Karpas-422 (cell line): ENCODE measurements around the gene ADAM8. TPM values are rescaled to one million over a fixed set of nuclear protein-coding genes. Genes with fewer than 3 reads are reported as not detected.
"Not testable (repeated sequence)": the region's sequence is repeated elsewhere in the genome, so short reads cannot be mapped to it uniquely, and the experiment has no call there.

Source experiments
- DNase-seq: peaks from one replicate; pipeline ENCODE4 v3.0.0-alpha.2; 2015
- H2AFZ ChIP-seq: fragments of 200-600 bp; sonication (generic); 2 replicates; pipeline ENCODE4 v1.6.1; 2014; ENCODE audit warnings: antibody characterized with exemption, low read length, mixed read lengths
- H3K27ac ChIP-seq: fragments of 200-600 bp; sonication (generic); 2 replicates; pipeline ENCODE4 v1.5.1; 2014; ENCODE audit warnings: mild to moderate bottlenecking, low read length, moderate library complexity
- H3K27me3 ChIP-seq: fragments of 200-600 bp; sonication (generic); 2 replicates; pipeline ENCODE4 v1.6.1; 2014; ENCODE audit warnings: low read length, mixed read lengths
- H3K36me3 ChIP-seq: fragments of 200-600 bp; sonication (generic); 2 replicates; pipeline ENCODE4 v1.6.1; 2014; ENCODE audit warnings: low read length, mixed read lengths; ENCODE audit not compliant: insufficient read depth
- H3K4me1 ChIP-seq: fragments of 200-600 bp; sonication (generic); 2 replicates; pipeline ENCODE4 v1.6.1; 2014; ENCODE audit warnings: mild to moderate bottlenecking, low read length, mixed read lengths
- H3K4me2 ChIP-seq: fragments of 200-600 bp; sonication (generic); 2 replicates; pipeline ENCODE4 v1.6.1; 2014; ENCODE audit warnings: low read length, low read depth, mild to moderate bottlenecking; ENCODE audit not compliant: poor library complexity, severe bottlenecking
- H3K4me3 ChIP-seq: fragments of 200-600 bp; sonication (generic); 2 replicates; pipeline ENCODE4 v1.5.1; 2014; ENCODE audit warnings: mild to moderate bottlenecking, antibody characterized with exemption, low read length, mixed read lengths
- H3K79me2 ChIP-seq: fragments of 200-600 bp; sonication (generic); 2 replicates; pipeline ENCODE4 v1.6.1; 2014; ENCODE audit warnings: mild to moderate bottlenecking, low read length, mixed read lengths
- H3K9ac ChIP-seq: fragments of 200-600 bp; sonication (generic); 2 replicates; pipeline ENCODE4 v1.6.0; 2014; ENCODE audit warnings: low read length
- H3K9me2 ChIP-seq: fragments of 200-600 bp; sonication (generic), shearing (Covaris generic); replicated peaks from 2 replicates; pipeline ENCODE4 v1.6.0; 2014; ENCODE audit warnings: mild to moderate bottlenecking, low read length, moderate library complexity; ENCODE audit not compliant: insufficient read depth
- H3K9me3 ChIP-seq: fragments of 300-700, 200-600 bp; sonication (generic); 2 replicates; pipeline ENCODE4 v1.6.1; 2014; ENCODE audit warnings: low read length, mixed read lengths
- H4K20me1 ChIP-seq: fragments of 200-600 bp; sonication (generic); 2 replicates; pipeline ENCODE4 v1.6.1; 2014; ENCODE audit warnings: mild to moderate bottlenecking, antibody characterized with exemption, low read length, low read depth; ENCODE audit not compliant: insufficient read depth
- total RNA-seq: library from RNA; depleted of rRNA; stranded (reverse); fragments of >200 nt; shearing (Covaris generic); gene quantifications from 2 replicates; pipeline ENCODE4 v1.2.3, GENCODE V29; 2014; ENCODE audit warnings: low replicate concordance

The ADAM8 gene
- total RNA-seq, 1 experiment from 2014 or later: 0.71 TPM

DNA sequence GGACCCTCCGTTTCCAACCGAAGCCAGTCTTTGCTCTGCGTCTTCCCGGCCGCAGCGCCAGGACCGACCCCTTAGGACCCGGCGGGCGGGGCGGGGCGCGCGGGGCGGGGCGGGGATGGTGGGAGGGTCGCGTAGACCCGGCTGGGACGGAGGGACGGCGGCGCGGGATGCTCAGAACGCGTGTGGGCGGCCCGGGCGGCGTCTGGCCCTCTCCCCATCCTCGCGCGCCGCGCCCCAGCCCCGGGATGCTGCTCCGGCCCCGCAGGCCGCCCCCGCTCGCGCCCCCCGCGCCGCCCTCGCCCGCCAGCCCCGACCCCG is 46.7 kb downstream of the ADAM8 start, which contains the start of gene UTF1:
Gene UTF1, plus strand, starts transcription at position 174 of the 318 bp plus-strand sequence. Its CDS starts 72 bp downstream, at position 246.
- Histone ChIP-seq H3K4me3 (no peak within 1 kb of the TSS), H3K4me2 (no peak within 1 kb of the TSS), H3K79me2 (no peaks in the 10 kb centered on the region), H3K36me3 (no peaks in the 10 kb centered on the region), H2AFZ (no peak within 1 kb of the TSS), H4K20me1 (no peaks in the 10 kb centered on the region), H3K27me3 (no peaks in the 10 kb centered on the region), H3K27ac (no peak within 1 kb of the TSS), H3K9ac (no peak within 1 kb of the TSS), H3K9me2 (no peaks in the 10 kb centered on the region), H3K4me1 (no peaks in the 10 kb centered on the region), H3K9me3 (no peaks in the 10 kb centered on the region)
- DNase-seq: no peak

DNA sequence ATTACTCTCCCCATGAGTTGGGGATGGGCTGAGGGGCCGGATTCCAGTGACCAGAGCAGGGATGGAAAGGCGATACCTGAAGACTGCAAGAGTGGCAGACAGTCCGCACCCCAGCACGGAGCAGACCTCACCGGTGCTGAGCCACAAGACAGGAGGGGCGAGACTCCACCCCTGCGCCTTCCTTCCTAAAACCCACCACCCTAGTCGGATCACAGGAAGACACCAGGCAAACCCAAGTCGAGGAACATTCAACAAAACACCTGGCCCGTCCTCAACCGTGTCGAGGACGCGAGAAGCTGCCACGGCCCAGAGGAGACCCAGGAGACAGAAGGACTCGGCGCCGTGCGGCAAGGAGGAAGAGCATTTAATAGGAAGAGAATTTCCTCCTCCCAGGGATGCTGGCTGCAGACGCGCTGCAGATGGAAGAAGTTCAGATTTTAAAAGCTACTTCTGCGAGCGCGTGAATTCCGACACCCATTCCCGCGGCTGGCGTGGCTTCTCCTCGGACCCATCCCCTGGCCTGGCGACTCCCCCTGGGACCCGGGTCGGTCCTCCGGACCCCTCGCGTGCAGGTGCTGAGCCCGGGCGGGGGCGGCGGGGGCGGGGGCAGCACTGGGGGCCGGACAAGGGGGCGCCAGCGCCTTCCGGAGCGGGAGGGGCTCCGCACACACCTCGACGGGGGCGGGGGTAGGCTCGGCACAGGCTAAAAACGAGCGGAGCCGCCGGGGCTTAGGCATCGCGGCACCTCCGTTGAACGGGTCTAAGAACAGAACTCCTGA is 47.2 kb downstream of the ADAM8 start:
- H3K27ac ChIP-seq: no peak overlapping the region
- H3K36me3 ChIP-seq: no peaks in the 10 kb centered on the region
- H3K4me1 ChIP-seq: no peaks in the 10 kb centered on the region
- no peaks in the 10 kb centered on the region for H3K9me3 ChIP-seq
- no peak overlapping the region for H3K4me2 ChIP-seq
- H3K9me2 ChIP-seq: no peaks in the 10 kb centered on the region
- no peak overlapping the region for H3K9ac ChIP-seq
- H3K79me2 ChIP-seq: no peaks in the 10 kb centered on the region
- no peaks in the 10 kb centered on the region for H3K27me3 ChIP-seq
- no peak overlapping the region for H3K4me3 ChIP-seq
- no peaks in the 10 kb centered on the region for H4K20me1 ChIP-seq
- no peak for DNase-seq
- no peak overlapping the region for H2AFZ ChIP-seq

DNA sequence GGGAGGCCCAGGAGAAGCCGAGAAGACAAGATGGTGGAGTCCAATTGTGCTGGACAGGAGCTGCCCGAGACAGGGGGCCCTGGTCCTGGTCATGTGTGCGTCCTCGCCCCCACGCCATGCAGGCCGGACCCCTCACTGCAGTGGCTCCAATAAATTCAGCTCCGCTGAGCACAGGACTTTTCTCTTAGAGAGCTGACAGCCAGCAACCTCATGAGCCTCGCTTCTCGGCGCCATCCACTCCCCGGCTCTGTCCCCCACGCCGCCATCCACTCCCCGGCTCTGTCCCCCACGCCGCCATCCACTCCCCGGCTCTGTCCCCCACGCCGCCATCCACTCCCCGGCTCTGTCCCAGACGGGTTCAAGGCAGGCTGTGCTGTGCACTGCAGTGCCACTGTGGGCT is 49.4 kb downstream of the ADAM8 start:
- no peaks in the 10 kb centered on the region for H3K79me2 ChIP-seq
- H2AFZ ChIP-seq: no peak overlapping the region
- no peak for DNase-seq
- H3K9me3 ChIP-seq: no peaks in the 10 kb centered on the region
- no peaks in the 10 kb centered on the region for H3K4me1 ChIP-seq
- H4K20me1 ChIP-seq: no peaks in the 10 kb centered on the region
- H3K4me3 ChIP-seq: no peak overlapping the region
- H3K27me3 ChIP-seq: no peaks in the 10 kb centered on the region
- no peak overlapping the region for H3K9ac ChIP-seq
- no peaks in the 10 kb centered on the region for H3K9me2 ChIP-seq
- no peaks in the 10 kb centered on the region for H3K36me3 ChIP-seq
- no peak overlapping the region for H3K27ac ChIP-seq
- H3K4me2 ChIP-seq: no peak overlapping the region

DNA sequence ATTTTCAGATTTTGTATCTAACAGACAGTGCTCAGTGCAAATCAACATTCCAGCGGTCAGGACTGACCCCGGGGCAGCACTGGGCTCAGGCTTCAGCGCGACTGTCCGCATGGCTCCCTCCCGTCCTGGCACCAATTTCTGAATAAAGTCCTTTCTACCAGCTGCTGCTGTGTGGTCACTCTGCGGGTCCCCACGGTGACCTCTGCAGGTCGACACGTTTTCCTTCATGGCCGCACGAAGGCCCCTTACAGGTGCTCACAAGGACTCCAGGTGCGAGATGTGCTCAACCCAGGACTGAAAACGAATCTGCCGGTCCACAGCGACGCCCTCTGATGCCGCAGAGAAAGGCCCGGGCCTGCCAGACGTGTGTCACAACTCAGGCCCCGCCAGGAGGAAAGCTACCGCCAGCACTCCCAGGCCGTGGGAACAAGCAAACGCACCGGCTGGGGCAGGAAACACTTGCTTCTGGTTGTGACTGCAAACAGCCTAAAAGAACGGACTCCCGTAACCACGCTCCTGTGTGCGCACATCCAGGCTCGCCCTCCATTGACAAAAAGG is 50.3 kb downstream of the ADAM8 start:
- no peak for DNase-seq
- Histone ChIP-seq H3K9ac (no peak overlapping the region), H4K20me1 (no peaks in the 10 kb centered on the region), H3K27ac (no peak overlapping the region), H3K27me3 (no peaks in the 10 kb centered on the region), H3K36me3 (no peaks in the 10 kb centered on the region), H2AFZ (no peak overlapping the region), H3K4me3 (no peak overlapping the region), H3K4me2 (no peak overlapping the region), H3K4me1 (no peaks in the 10 kb centered on the region), H3K79me2 (no peaks in the 10 kb centered on the region), H3K9me2 (no peaks in the 10 kb centered on the region), H3K9me3 (no peaks in the 10 kb centered on the region)

DNA sequence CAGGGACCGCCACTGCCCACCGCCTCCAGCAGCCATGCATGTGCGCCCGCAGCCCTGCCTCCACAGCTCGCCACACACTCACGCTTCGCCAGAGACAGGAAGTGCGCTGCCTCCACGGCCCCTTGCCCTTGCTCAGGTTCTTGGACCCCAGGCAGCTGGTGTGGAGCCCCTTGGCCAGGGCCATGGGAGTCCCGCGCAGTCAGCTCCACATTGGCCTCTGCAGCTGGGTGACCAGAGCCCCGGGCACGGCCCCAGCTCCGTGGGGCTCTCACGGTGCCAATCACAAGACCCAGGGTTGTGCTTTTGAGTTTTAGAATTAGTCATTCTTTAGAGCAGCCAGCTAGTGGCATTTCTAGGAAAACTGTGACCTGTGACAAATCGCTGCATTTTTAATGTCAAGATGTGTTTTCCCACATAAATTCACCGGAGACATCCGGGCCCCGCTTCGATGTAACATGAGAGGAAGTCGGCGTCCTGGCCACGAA is 50.9 kb downstream of the ADAM8 start:
- Histone ChIP-seq H3K4me2 (no peak overlapping the region), H3K4me1 (no peaks in the 10 kb centered on the region), H3K36me3 (no peaks in the 10 kb centered on the region), H3K79me2 (no peaks in the 10 kb centered on the region), H3K4me3 (no peak overlapping the region), H3K9ac (no peak overlapping the region), H4K20me1 (no peaks in the 10 kb centered on the region), H3K27me3 (no peaks in the 10 kb centered on the region), H3K9me3 (no peaks in the 10 kb centered on the region), H3K9me2 (no peaks in the 10 kb centered on the region), H3K27ac (no peak overlapping the region), H2AFZ (no peak overlapping the region)
- DNase-seq: no peak

DNA sequence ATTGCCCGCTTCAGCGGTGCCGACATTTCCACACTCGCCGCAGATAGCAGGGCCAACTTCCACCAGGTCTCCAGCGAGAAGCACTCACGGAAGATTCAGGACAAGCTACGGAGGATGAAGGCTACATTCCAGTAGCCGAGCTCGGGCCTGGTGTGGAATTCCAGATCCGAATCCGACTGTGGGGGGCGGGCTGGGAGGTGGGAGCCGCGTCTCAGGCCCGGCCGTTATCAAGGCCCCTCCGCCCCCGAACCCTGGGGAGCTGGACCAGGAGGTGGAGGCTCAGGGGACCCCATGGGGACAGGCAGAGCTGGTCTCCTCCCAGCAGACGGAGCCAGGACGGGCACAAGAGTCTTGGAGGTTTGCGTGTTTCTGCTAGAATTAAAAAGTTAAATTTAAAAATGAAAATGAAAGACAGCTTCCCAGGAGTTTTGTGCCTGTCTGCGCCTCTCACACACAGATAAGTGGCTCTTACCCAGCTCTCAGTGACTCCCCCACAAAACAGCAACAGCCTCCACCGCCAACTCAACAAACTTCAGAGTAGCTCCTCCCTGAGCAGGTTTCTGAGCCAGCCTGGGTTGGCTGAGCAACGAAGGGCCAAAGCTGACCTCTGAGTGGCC is 51.8 kb downstream of the ADAM8 start:
- Histone ChIP-seq H3K9me2 (no peaks in the 10 kb centered on the region), H4K20me1 (no peaks in the 10 kb centered on the region), H3K79me2 (no peaks in the 10 kb centered on the region), H3K9me3 (no peaks in the 10 kb centered on the region), H3K4me1 (no peaks in the 10 kb centered on the region), H3K4me2 (no peak overlapping the region), H2AFZ (no peak overlapping the region), H3K9ac (no peak overlapping the region), H3K4me3 (no peak overlapping the region), H3K27me3 (no peaks in the 10 kb centered on the region), H3K27ac (no peak overlapping the region), H3K36me3 (no peaks in the 10 kb centered on the region)
- no peak for DNase-seq

DNA sequence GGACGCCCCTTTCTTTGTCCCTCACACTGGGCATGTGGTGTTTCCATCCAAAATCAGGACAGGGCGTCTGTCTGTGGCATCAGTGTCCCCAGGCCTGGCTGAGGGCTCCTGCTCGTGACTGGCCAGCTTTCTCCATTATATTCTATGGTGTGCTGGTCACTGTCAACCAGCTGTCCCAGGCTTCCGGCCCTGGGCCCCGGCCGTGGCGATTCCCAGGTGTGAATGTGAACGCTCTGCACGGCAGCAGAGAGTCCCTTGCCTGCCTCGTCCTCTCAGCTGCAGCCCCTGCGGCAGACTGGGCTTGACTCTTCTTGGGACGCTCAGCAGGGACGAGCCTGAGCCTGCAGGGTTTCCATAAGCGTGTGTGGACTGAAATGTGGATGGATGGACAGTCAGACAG is 52.6 kb downstream of the ADAM8 start:
- H3K9me3 ChIP-seq: no peaks in the 10 kb centered on the region
- H3K79me2 ChIP-seq: no peaks in the 10 kb centered on the region
- DNase-seq: no peak
- no peak overlapping the region for H3K27ac ChIP-seq
- no peaks in the 10 kb centered on the region for H3K27me3 ChIP-seq
- no peak overlapping the region for H3K4me2 ChIP-seq
- no peak overlapping the region for H2AFZ ChIP-seq
- H3K4me3 ChIP-seq: no peak overlapping the region
- no peaks in the 10 kb centered on the region for H3K9me2 ChIP-seq
- no peaks in the 10 kb centered on the region for H3K36me3 ChIP-seq
- no peaks in the 10 kb centered on the region for H3K4me1 ChIP-seq
- no peaks in the 10 kb centered on the region for H4K20me1 ChIP-seq
- no peak overlapping the region for H3K9ac ChIP-seq

DNA sequence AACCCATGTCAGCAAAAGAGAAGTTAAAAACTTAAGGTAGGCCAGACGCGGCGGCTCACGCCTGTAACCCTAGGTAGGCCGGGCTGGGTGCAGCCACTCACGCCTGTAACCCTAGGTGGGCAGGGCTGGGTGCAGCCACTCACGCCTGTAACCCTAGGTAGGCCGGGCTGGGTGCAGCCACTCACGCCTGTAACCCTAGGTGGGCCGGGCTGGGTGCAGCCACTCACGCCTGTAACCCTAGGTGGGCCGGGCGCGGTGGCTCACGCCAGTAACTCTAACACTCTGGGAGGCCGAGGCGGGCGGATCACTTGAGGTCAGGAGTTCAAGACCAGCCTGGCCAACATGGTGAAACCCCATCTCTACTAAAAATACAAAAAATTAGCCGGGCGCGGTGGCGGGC is 54.9 kb downstream of the ADAM8 start:
- not testable (repeated sequence) for H3K36me3 ChIP-seq, H3K27me3 ChIP-seq, H3K79me2 ChIP-seq, H4K20me1 ChIP-seq, H3K9me2 ChIP-seq, H3K4me3 ChIP-seq, H2AFZ ChIP-seq, H3K9ac ChIP-seq, H3K27ac ChIP-seq, DNase-seq, H3K4me1 ChIP-seq, H3K9me3 ChIP-seq, H3K4me2 ChIP-seq
